ENCODE measurements around the gene MON1A.

- TF ChIP-seq, protein P1, sequence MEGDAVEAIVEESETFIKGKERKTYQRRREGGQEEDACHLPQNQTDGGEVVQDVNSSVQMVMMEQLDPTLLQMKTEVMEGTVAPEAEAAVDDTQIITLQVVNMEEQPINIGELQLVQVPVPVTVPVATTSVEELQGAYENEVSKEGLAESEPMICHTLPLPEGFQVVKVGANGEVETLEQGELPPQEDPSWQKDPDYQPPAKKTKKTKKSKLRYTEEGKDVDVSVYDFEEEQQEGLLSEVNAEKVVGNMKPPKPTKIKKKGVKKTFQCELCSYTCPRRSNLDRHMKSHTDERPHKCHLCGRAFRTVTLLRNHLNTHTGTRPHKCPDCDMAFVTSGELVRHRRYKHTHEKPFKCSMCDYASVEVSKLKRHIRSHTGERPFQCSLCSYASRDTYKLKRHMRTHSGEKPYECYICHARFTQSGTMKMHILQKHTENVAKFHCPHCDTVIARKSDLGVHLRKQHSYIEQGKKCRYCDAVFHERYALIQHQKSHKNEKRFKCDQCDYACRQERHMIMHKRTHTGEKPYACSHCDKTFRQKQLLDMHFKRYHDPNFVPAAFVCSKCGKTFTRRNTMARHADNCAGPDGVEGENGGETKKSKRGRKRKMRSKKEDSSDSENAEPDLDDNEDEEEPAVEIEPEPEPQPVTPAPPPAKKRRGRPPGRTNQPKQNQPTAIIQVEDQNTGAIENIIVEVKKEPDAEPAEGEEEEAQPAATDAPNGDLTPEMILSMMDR (IDR thresholded peaks at IDR 0.05; ENCODE audit: low read length) = no peak
- no peak for TF ChIP-seq EZH2 (optimal IDR thresholded peaks at IDR 0.05; ENCODE audit: low read depth, low read length)
These were observed 3.4 kb downstream of the MON1A start for GRCh38 chr3:49926117-49926728.
